ENCODE results near the gene PHLPP2.

- TF ChIP-seq SP1 (IDR thresholded peaks at IDR 0.05) (no peak), FOXA1 (IDR thresholded peaks at IDR 0.05) (no peak), BHLHE40 (IDR thresholded peaks at IDR 0.05; ENCODE audit: borderline replicate concordance) (no peak), ARNT (IDR thresholded peaks at IDR 0.05) (no peak), FOXM1 (IDR thresholded peaks at IDR 0.05; ENCODE audit: borderline replicate concordance) (no peak), TARDBP (IDR thresholded peaks at IDR 0.05) (no peak), ELF4 (IDR thresholded peaks at IDR 0.05) (no peak), PKNOX1 (IDR thresholded peaks at IDR 0.05) (no peak), L3MBTL2 (conservative IDR thresholded peaks at IDR 0.05) (no peak)
Observed at GRCh38 chr16:71648162-71648561, 76.3 kb downstream of the PHLPP2 start.
